RWPE1 (cell line): ENCODE measurements around the gene RCN2.
"Not testable (repeated sequence)": the region's sequence is repeated elsewhere in the genome, so short reads cannot be mapped to it uniquely, and the experiment has no call there.

Experiments used
- CTCF ChIA-PET: fragments of 350-600 bp; sonication (Branson Sonifier 250); formaldehyde crosslinking; extraction: SDS; loops from one replicate; lab custom pipeline; 2021; lab: Yijun Ruan, JAX
- POLR2A ChIA-PET: fragments of 400-600 bp; formaldehyde crosslinking; extraction: SDS; loops from one replicate; lab custom pipeline; 2020; ENCODE audit warnings: antibody characterized with exemption; ENCODE audit not compliant: low non-redundant PET; lab: Yijun Ruan, JAX
- DNase-seq: peaks from one replicate; pipeline ENCODE4 v3.0.0; 2012; ENCODE audit warnings: low spot score
- H3K27ac ChIP-seq: fragments of 450-650 bp; 2 replicates; pipeline ENCODE4 v1.5.1; 2017
- CTCF ChIP-seq: fragments of 450-650 bp; conservative IDR thresholded peaks from 2 replicates; pipeline ENCODE4 v1.5.1; 2017; ENCODE audit warnings: low read depth, mild to moderate bottlenecking

The RCN2 gene

GRCh38 chr15:76931397-76932134, at the start of gene RCN2:
TSS of gene RCN2 (plus strand) at chr15:76931749. CDS start at chr15:76931842, 93 bp downstream.
- DNase-seq = peak; percentile 95
- ChIA-PET CTCF (interaction anchor here (0.6 to 0.7 kb wide), 3 partner anchors 21 to 92 kb away, joined by 3 to 4 read pairs (median 4); no protein-coding TSS in a partner anchor), POLR2A (no interaction called here)
- H3K27ac ChIP-seq = peak within 1 kb of the TSS; percentile 71
- no peak for TF ChIP-seq CTCF

DNA sequence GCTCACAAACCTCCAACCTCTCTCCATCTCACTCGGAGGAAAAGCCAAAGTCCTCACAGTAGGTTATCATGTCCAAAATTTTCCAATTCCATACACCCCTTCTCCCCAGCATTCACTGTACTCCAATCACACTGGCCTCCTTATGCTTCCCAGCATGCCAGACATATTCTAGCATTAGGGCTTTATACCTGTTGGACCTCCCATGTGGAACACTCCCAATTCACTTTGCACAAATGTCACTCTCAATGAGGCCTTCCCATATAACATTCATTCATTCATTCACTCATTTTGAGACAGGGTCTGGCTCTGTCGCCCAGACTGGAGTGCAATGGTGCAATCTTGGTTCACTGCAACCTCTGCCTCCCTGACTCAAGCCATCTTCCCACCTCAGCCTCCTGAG, 46.3 kb upstream of the RCN2 start:
- no peak for TF ChIP-seq CTCF
- DNase-seq = no peak
- POLR2A ChIA-PET = no interaction called here
- no peak overlapping the region for H3K27ac ChIP-seq
- CTCF ChIA-PET = interaction anchor here (0.5 kb wide), 1 partner anchor 649 kb away, joined by 3 read pairs; no protein-coding TSS in a partner anchor

GRCh38 chr15:76887280-76888141, 44.0 kb upstream of the RCN2 start:
- DNase-seq, CTCF ChIA-PET, POLR2A ChIA-PET, H3K27ac ChIP-seq: not testable (repeated sequence)

DNA sequence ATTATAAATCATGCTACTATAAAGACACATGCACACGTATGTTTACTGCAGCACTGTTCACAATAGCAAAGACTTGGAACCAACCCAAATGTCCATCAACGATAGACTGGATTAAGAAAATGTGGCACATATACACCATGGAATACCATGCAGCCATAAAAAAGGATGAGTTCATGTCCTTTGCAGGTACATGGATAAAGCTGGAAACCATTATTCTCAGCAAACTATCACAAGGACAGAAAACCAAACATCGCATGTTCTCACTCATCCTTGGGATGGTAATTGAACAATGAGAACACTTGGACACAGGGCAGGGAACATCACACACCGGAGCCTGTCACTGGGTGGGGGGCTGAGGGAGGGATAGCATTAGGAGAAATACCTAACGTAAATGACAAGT, 38.7 kb upstream of the RCN2 start:
- CTCF ChIA-PET, H3K27ac ChIP-seq: not testable (repeated sequence)

GRCh38 chr15:76894174-76894573, 37.4 kb upstream of the RCN2 start:
- CTCF ChIA-PET = interaction anchor here (0.5 to 0.8 kb wide), 3 partner anchors 611 to 1803 kb away, joined by 3 read pairs; no protein-coding TSS in a partner anchor
- H3K27ac ChIP-seq = no peak overlapping the region
- TF ChIP-seq CTCF = no peak
- POLR2A ChIA-PET = no interaction called here
- DNase-seq = no peak

More for the DNA sequence above, 38.7 kb upstream of the RCN2 start:
- DNase-seq, POLR2A ChIA-PET: not testable (repeated sequence)

DNA sequence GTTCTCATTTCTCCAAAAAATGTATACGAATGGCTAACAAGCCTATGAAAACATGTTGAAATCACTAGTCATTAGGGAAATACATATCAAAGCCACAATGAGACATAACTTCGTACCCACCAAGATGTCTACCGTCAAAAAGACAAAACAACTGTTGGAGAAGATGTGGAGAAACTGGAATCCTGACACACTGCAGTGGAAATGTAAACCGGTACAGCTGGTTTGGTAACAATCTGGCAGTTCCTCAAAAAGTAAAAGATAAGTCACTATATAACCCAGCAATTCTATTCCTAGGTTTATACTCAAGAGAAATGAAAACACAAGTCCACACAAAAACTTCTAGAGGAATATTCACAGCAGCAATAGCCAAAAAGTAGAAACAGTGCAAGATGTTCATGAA, 33.4 kb upstream of the RCN2 start:
- TF ChIP-seq CTCF = no peak
- POLR2A ChIA-PET = no interaction called here
- no peak overlapping the region for H3K27ac ChIP-seq
- CTCF ChIA-PET = no interaction called here
- no peak for DNase-seq

GRCh38 chr15:76899176-76899930, 32.2 kb upstream of the RCN2 start:
- POLR2A ChIA-PET = interaction anchor here (0.7 kb wide), 1 partner anchor 72 kb away, joined by 4 read pairs; no protein-coding TSS in a partner anchor
- CTCF ChIA-PET, H3K27ac ChIP-seq, DNase-seq: not testable (repeated sequence)

DNA sequence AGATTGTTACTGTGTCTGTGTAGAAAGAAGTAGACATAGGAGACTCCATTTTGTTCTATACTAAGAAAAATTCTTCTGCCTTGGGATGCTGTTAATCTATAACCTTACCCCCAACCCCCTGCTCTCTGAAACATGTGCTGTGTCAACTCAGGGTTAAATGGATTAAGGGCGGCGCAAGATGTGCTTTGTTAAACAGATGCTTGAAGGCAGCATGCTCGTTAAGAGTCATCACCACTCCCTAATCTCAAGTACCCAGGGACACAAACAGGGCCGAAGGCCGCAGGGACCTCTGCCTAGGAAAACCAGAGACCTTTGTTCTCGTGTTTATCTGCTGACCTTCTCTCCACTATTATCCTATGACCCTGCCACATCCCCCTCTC, 31.6 kb upstream of the RCN2 start:
- POLR2A ChIA-PET = interaction anchor here (0.7 kb wide), 1 partner anchor 72 kb away, joined by 4 read pairs; no protein-coding TSS in a partner anchor
- CTCF ChIA-PET, H3K27ac ChIP-seq, DNase-seq: not testable (repeated sequence)
